HL-60 (cell line): ENCODE data around the gene RFWD3.

Experiments
- GABPA ChIP-seq: IDR thresholded peaks from 2 replicates; pipeline ENCODE4 v1.6.1; 2012; ENCODE audit warnings: low read depth
- POLR2AphosphoS5 ChIP-seq: IDR thresholded peaks from 2 replicates; pipeline ENCODE4 v1.6.1; 2012; ENCODE audit warnings: low read depth
- SPI1 ChIP-seq: IDR thresholded peaks from 2 replicates; pipeline ENCODE4 v1.6.1; 2012; ENCODE audit warnings: low read depth, mild to moderate bottlenecking, borderline replicate concordance
- TF ChIP-seq, protein P1 (sequence below): IDR thresholded peaks from one replicate; pipeline ENCODE4 v1.5.1; 2011; ENCODE audit warnings: low read length, control low read depth, inconsistent platforms; ENCODE audit not compliant: insufficient read depth
- TF ChIP-seq, protein P2 (sequence below): IDR thresholded peaks from 2 replicates; pipeline ENCODE4 v1.6.1; 2012; ENCODE audit warnings: low read depth; ENCODE audit not compliant: insufficient replicate concordance

DNA sequence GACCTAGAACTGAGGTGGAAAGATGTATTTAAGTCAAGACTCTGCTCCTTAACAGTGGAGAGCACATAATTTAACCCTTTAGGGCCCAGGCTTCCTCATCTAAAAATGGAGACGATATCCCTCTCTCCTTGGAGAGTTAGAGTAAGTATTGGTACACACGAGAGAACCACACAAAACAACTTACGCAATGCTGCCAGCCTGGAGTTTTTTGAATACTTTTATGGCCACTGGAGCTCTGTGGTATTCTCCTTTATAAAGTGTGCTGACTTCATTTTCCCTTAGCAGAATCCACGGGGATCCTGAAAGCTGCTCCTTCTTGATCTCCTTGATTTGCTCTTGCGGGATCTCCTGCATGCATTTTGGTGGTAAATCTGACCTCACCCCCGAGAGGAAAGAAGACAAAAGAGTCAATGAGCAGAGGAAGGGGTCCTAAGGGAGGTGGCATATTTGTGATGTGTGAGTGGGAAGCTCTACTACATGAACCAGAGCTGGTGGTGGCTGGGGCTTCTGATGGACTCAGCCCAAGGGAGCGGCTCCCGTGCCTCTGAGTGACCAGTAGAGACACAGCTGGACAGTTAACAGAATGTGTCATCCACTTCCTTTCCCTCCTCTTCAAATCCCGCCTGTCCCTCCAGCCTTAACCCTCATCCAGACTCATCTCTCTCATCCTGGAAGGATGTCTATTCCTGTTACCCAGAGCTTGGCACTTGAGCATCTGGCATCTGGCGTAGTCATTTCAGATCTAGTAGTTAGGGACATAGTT lies 24.6 kb upstream of the RFWD3 start:
- TF ChIP-seq, protein P1, sequence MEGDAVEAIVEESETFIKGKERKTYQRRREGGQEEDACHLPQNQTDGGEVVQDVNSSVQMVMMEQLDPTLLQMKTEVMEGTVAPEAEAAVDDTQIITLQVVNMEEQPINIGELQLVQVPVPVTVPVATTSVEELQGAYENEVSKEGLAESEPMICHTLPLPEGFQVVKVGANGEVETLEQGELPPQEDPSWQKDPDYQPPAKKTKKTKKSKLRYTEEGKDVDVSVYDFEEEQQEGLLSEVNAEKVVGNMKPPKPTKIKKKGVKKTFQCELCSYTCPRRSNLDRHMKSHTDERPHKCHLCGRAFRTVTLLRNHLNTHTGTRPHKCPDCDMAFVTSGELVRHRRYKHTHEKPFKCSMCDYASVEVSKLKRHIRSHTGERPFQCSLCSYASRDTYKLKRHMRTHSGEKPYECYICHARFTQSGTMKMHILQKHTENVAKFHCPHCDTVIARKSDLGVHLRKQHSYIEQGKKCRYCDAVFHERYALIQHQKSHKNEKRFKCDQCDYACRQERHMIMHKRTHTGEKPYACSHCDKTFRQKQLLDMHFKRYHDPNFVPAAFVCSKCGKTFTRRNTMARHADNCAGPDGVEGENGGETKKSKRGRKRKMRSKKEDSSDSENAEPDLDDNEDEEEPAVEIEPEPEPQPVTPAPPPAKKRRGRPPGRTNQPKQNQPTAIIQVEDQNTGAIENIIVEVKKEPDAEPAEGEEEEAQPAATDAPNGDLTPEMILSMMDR = no peak
- TF ChIP-seq POLR2AphosphoS5 = no peak
- TF ChIP-seq, protein P2, sequence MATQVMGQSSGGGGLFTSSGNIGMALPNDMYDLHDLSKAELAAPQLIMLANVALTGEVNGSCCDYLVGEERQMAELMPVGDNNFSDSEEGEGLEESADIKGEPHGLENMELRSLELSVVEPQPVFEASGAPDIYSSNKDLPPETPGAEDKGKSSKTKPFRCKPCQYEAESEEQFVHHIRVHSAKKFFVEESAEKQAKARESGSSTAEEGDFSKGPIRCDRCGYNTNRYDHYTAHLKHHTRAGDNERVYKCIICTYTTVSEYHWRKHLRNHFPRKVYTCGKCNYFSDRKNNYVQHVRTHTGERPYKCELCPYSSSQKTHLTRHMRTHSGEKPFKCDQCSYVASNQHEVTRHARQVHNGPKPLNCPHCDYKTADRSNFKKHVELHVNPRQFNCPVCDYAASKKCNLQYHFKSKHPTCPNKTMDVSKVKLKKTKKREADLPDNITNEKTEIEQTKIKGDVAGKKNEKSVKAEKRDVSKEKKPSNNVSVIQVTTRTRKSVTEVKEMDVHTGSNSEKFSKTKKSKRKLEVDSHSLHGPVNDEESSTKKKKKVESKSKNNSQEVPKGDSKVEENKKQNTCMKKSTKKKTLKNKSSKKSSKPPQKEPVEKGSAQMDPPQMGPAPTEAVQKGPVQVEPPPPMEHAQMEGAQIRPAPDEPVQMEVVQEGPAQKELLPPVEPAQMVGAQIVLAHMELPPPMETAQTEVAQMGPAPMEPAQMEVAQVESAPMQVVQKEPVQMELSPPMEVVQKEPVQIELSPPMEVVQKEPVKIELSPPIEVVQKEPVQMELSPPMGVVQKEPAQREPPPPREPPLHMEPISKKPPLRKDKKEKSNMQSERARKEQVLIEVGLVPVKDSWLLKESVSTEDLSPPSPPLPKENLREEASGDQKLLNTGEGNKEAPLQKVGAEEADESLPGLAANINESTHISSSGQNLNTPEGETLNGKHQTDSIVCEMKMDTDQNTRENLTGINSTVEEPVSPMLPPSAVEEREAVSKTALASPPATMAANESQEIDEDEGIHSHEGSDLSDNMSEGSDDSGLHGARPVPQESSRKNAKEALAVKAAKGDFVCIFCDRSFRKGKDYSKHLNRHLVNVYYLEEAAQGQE = no peak
- TF ChIP-seq GABPA = no peak
- TF ChIP-seq SPI1 = no peak
